Esophagus squamous epithelium (tissue), 5 donors: ENCODE measurements around the gene OXCT1. TPM values are rescaled to one million over a fixed set of nuclear protein-coding genes. Genes with fewer than 3 reads are reported as not detected.
"Not testable (repeated sequence)": the region's sequence is repeated elsewhere in the genome, so short reads cannot be mapped to it uniquely, and the experiment has no call there.

Experiments
- DNase-seq: peaks from one replicate; lab custom pipeline; 2025; lab: John Stamatoyannopoulos, UW
- H3K27ac ChIP-seq, 4 donors: fragments of 200-600 bp; sonication (generic); one replicate each; pipeline ENCODE4 v1.5.1; 2016 to 2019; ENCODE audit warnings: mild to moderate bottlenecking in 1 of 4
- H3K27me3 ChIP-seq, 4 donors: fragments of 200-600 bp; sonication (generic); 1 replicate in 3 of 4; 2 replicates in 1 of 4; pipeline versions ENCODE4 v1.5.1 to v1.6.0; 2017 to 2021; ENCODE audit warnings: antibody characterized with exemption in 1 of 4
- H3K36me3 ChIP-seq, 3 donors: fragments of 200-600 bp; sonication (generic); one replicate each; pipeline ENCODE4 v1.5.1; 2016 to 2019
- H3K4me1 ChIP-seq, 3 donors: fragments of 200-600 bp; sonication (generic); one replicate each; pipeline ENCODE4 v1.5.1; 2017 to 2019
- H3K4me3 ChIP-seq, 4 donors: fragments of 200-600 bp; sonication (generic); 1 replicate in 3 of 4; 2 replicates in 1 of 4; pipeline ENCODE4 v1.5.1; 2016 to 2019; ENCODE audit warnings: mild to moderate bottlenecking in 2 of 4, moderate library complexity in 1 of 4
- H3K9me3 ChIP-seq, 3 donors: fragments of 200-600 bp; sonication (generic); one replicate each; pipeline ENCODE4 v1.5.1; 2016 to 2019
- CTCF ChIP-seq, 6 experiments: fragments of 450-650 bp in 4 of 6; fragments of 200-600 bp in 2 of 6; sonication (generic) in 2 of 6; IDR thresholded peaks; one replicate each; pipeline ENCODE4 v1.5.1; 2016 to 2019; ENCODE audit warnings: antibody characterized with exemption in 6 of 6, mild to moderate bottlenecking in 4 of 6, moderate library complexity in 4 of 6
- POLR2A ChIP-seq, 4 donors: fragments of 450-650 bp; IDR thresholded peaks; one replicate each; pipeline ENCODE4 v1.6.1; 2017; ENCODE audit warnings: antibody characterized with exemption in 4 of 4, mild to moderate bottlenecking in 4 of 4, moderate library complexity in 3 of 4
- WGBS, 2 donors: methylation state at CpG; one replicate each; pipeline ENCODE4 v1.1.5; 2018; 5-methylcytosine and 5-hydroxymethylcytosine counted together
- intact Hi-C: fragments of 100-400 bp; cut with DNase I; formaldehyde crosslinking; loops from one replicate; pipeline ENCODE4 v1.15.0; 2022
- total RNA-seq, 4 donors: library from RNA; depleted of rRNA; stranded (reverse); fragments of >200 nt; gene quantifications; one replicate each; pipeline ENCODE4 v1.1.0, GENCODE V29; 2016
- donor health status: DM: yes; HTN: yes; CAD: no.

The OXCT1 gene
- total RNA-seq, 4 donors from 2014 or later: 20.3 to 27.3 (median 23.4) TPM

DNA sequence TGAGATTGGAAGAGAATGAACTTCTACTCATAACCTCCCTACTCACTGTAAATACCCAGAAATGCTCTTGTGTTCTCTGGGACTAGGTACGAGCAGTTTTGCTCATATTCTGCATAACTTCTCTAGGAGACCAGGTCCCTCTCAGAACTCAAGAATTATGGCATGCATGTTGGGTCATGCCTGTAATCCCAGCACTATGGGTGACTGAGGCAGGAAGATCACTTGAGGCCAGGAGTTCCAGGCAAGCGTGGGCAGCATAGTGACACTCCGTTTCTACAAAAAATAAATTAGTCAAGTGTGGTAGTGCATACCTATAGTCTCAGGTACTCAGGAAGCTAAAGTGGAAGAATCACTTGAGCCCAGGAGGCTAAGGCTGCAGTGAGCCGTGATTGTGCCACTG lies 141.9 kb downstream of the OXCT1 start:
- no peak overlapping the region for H3K27ac ChIP-seq
- no peaks in the 10 kb centered on the region for H3K9me3 ChIP-seq
- DNase-seq: no peak
- no peaks in the 10 kb centered on the region for H3K27me3 ChIP-seq
- peaks cover 0 to 32% (median 0%) of the 10 kb centered on the region in 3 donors for H3K36me3 ChIP-seq
- no peak overlapping the region for H3K4me3 ChIP-seq
- TF ChIP-seq POLR2A (IDR thresholded peaks at IDR 0.05) (no peak), CTCF (IDR thresholded peaks at IDR 0.05) (no peak)
- H3K4me1 ChIP-seq: no peaks in the 10 kb centered on the region
- 71 to 90% methylated on average over 4 of the region's 4 CpGs for WGBS, 2 donors
- intact Hi-C loops: no loop called here

- H3K27me3 ChIP-seq: no peaks in the 10 kb centered on the region
- no peak for DNase-seq
- intact Hi-C loops: no loop called here
- no peaks in the 10 kb centered on the region for H3K4me1 ChIP-seq
- no peaks in the 10 kb centered on the region for H3K36me3 ChIP-seq
- 28 to 46% methylated on average over 1 to 2 of the region's 3 CpGs for WGBS, 2 donors
- H3K27ac ChIP-seq: no peak overlapping the region
- H3K4me3 ChIP-seq: no peak overlapping the region
- no peak for TF ChIP-seq CTCF (IDR thresholded peaks at IDR 0.05)
- no peaks in the 10 kb centered on the region for H3K9me3 ChIP-seq
Observed at GRCh38 chr5:41722359-41722950, 147.8 kb downstream of the OXCT1 start.

DNA sequence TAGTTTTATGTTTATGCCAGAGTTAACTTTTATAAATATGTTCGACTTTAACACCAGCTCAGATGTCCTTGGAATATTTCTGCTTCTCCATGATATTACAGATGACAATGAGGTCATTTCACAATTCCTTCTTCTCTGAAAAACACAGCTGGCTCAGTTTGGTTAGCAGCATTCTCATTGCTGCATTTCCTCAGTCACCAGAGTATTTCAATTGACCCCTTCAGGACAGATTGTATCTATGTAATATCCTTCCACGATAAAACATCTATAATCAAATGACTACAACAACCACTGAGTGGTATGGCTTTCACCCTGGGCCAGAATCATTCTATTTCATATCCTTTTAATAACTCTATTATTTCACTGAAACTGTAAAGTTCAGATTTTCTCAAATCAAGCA lies 148.7 kb downstream of the OXCT1 start:
- DNase-seq: no peak
- Histone ChIP-seq H3K27me3 (no peaks in the 10 kb centered on the region), H3K9me3 (no peaks in the 10 kb centered on the region), H3K4me3 (no peak overlapping the region), H3K36me3 (no peaks in the 10 kb centered on the region), H3K27ac (no peak overlapping the region), H3K4me1 (no peaks in the 10 kb centered on the region)
- TF ChIP-seq POLR2A (IDR thresholded peaks at IDR 0.05) (no peak), CTCF (IDR thresholded peaks at IDR 0.05) (no peak)
- 62 to 73% methylated on average over 2 of the region's 2 CpGs for WGBS, 2 donors
- intact Hi-C loops: no loop called here

- Histone ChIP-seq H3K4me3 (no peak overlapping the region), H3K4me1 (no peaks in the 10 kb centered on the region), H3K27ac (no peak overlapping the region), H3K9me3 (no peaks in the 10 kb centered on the region), H3K27me3 (no peaks in the 10 kb centered on the region), H3K36me3 (no peaks in the 10 kb centered on the region)
- DNase-seq: no peak
- intact Hi-C loops: no loop called here
- TF ChIP-seq POLR2A (IDR thresholded peaks at IDR 0.05): no peak
- TF ChIP-seq CTCF (IDR thresholded peaks at IDR 0.05): no peak
- WGBS, 2 donors: 86 to 90% methylated on average over 2 of the region's 2 CpGs
Observed at GRCh38 chr5:41716382-41716781, 153.8 kb downstream of the OXCT1 start.

DNA sequence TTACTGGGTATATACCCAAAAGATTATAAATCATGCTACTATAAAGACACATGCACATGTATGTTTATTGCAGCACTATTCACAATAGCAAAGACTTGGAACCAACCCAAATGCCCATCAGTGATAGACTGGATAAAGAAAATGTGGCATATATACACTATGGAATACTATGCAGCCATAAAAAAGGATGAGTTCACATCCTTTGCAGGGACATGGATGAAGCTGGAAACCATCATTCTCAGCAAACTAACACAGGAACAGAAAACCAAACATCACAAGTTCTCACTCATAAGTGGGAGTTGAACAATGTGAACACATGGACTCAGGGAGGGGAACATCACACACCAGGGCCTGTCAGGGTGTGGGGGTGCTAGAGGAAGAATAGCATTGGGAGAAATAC lies 155.8 kb downstream of the OXCT1 start:
- H3K36me3 ChIP-seq, H3K4me1 ChIP-seq, H3K4me3 ChIP-seq, H3K9me3 ChIP-seq, intact Hi-C loops, H3K27me3 ChIP-seq, DNase-seq, H3K27ac ChIP-seq: not testable (repeated sequence)

GRCh38 chr5:41708604-41708940 lies 161.7 kb downstream of the OXCT1 start:
- H3K36me3 ChIP-seq: no peaks in the 10 kb centered on the region
- no peaks in the 10 kb centered on the region for H3K27me3 ChIP-seq
- WGBS, 2 donors: 67 to 82% methylated on average over 1 to 2 of the region's 2 CpGs
- H3K27ac ChIP-seq: no peak overlapping the region
- H3K4me3 ChIP-seq: no peak overlapping the region
- intact Hi-C loops: no loop called here
- TF ChIP-seq CTCF (IDR thresholded peaks at IDR 0.05) (no peak), POLR2A (IDR thresholded peaks at IDR 0.05) (no peak)
- DNase-seq: no peak
- no peaks in the 10 kb centered on the region for H3K9me3 ChIP-seq
- no peaks in the 10 kb centered on the region for H3K4me1 ChIP-seq
